Measurements from ENCODE around the gene LANCL3.

- no peak for TF ChIP-seq CTCF (IDR thresholded peaks at IDR 0.05)
- TF ChIP-seq ZFX (IDR thresholded peaks at IDR 0.05; ENCODE audit: borderline replicate concordance), result no peak
These were observed 154.9 kb downstream of the LANCL3 start for GRCh38 chrX:37726346-37726745.
